SK-N-DZ (cell line): ENCODE results near the gene BARHL1.

Source experiments
- DNase-seq: peaks from one replicate; pipeline ENCODE4 v3.0.0-alpha.2; 2015; ENCODE audit warnings: low spot score

The BARHL1 gene

DNA sequence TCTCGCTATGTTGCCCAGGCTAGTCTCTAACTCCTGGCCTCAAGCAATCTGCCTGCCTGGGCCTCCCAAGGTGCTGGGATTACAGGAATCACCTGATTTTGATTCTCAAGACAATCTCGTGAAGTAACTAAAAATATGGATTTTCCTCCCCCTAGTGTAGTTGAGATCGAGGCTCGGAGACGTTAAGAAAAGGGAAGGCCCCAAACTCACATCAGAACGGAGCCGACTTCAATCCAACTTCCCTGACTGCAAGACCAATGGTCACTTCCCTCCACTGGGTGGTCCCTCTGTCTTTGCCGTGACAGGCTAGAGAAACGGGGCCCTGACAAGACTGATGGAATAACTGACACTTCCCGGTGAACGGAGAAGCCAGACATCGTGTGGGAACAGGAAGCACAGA, 28.3 kb downstream of the BARHL1 start:
- no peak for DNase-seq

DNA sequence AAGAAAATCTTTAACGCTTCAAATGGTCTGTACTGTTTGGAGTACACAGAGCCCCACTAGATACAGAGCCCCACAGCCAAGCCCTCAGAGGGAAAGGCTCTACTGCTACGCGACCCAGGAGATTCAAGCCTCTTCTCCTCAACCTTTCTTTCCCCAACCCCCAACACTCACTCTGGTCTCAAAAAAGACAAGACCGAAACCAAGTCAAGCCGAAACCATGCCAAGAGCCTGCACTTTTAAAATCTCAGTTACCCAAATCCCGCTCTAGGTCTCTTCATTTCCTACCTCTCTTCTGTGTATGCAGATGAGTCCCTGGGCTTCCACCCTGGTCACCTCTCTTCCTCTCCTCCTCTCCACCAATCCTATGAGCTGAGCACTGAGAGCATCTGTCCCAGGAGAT, 31.9 kb downstream of the BARHL1 start:
- DNase-seq, result no peak

DNA sequence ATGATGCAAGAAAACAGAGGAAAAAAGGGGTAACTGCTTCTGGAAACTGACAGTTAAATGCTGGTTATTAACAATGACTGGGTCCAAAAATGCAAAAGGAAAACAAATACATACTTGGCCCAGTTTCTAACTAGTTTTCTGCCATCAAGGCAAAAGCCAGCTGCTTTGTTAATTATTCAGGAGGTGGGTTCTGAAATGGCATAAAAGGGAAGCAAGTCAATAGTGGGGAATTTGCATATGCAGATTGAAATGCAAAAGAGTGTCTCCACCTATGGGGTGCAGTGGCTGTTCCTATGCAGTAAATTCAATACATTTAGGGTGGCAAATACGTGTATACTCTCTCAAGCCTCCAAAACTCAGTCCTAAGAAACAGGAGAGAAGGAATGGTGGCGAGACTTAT, 33.4 kb downstream of the BARHL1 start:
- no peak for DNase-seq

DNA sequence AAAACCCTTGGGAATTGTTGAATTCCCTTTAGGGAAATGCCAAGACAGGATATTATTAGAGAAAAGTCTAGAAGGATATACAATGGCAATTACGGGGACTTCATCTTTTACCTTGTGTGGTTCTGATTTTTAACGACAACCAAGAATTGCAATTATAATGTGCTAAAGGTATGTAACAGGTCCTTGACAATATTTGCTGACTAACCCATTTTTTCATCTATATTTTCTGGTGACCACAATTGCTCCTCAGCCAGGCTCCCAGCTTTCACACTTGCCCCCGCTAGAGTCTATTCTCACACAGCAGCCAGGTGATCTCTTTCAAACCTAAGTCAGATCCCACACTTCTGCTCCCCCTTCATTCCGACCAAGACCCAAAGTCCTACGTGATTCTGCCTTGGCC, 34.3 kb downstream of the BARHL1 start:
- DNase-seq, result no peak

DNA sequence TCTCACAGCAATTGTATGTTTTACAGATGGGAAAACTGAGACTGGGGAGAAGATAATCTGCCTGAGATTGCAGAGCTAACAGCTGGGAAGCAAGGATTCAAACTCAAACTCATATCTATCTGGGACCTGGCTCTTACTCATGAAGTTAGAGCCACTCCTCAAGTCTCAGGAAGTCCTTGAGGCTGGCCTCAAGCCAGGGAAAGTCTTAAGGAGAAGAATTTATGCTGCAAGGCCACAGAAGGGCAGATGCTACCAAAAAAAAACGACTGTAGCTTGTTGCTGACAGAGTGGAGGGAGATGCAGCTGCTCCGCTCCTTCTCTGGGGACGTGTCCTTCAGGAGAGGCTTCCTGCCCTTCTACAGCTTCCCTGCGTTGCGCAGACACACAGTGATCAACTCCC, 39.8 kb downstream of the BARHL1 start:
- no peak for DNase-seq

DNA sequence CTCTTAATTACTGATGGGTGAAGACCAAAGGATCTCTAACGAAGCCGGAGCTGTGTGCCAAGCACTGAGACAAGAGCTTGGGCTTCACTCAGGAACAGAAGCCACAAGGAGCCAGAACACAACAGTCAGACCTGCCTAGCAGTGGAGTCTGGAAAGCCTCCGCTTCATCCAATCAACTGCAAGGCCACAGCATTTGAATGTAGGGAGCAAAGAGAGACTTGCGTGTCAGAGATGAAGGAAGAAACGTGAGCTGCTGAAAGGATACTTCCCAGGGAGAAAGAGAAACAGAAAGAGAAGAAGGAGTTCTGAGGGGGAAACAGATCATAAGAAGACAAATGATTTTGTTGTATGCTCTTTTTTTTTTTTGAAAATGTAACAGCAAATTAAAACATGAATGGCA, 43.9 kb downstream of the BARHL1 start:
- no peak for DNase-seq

DNA sequence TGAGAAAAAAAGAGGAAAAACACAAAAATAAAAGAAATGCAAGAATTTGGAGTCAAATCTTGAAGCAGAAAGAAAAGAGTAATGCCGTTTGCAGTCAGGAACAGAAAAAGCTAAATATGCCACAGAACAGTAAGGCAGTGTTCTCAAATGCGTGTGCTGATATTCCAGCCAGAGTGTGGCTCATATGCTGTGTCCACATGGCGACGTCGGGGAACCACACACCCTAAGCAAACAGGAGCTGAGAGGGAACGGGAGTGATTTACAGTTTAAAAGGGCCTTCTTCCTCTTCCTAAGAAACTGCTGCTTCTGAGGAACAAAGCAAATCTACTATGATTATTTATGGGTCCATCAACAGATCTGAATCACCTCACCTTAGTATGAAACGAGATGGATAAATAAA, 44.7 kb downstream of the BARHL1 start:
- DNase-seq, result no peak

DNA sequence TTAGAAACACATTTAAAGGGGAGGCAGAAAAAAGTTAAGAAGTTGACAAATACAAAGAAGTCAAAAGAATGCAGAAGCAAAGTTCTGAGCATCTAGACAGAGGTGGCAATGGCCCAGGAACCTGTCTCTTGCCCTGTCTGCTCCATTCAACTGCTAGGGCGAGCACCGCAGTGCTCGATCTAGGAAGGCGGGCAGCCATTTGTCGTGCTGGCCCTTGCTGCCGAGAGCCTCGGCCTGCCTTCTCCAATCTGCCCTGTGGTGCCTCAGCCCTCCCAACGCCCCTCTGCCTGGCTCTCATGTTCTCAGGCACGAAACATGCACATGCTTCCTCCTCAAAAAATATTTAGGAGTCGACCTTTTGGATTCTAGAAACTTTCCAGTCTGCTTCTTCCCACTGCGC, 45.2 kb downstream of the BARHL1 start:
- no peak for DNase-seq

DNA sequence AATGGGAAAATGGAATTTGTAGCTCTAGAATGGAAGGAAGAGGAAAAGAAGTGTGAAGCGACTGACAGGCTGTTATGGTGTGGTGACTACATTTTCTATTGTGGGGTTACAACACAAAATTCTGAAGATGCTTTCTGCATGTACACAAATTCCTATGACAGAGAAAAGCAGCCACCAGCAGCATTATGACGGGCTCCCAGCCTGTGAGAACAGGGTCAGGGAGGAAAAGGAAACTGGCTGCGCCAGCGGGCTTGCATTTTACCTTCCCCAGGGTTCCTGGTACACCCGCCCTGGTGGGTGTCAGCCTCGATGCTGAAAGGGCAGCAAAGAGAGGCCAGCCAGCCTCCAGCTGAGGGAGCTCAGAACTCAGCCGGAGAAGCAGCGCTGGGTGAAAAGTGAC, 46.3 kb downstream of the BARHL1 start:
- no peak for DNase-seq

DNA sequence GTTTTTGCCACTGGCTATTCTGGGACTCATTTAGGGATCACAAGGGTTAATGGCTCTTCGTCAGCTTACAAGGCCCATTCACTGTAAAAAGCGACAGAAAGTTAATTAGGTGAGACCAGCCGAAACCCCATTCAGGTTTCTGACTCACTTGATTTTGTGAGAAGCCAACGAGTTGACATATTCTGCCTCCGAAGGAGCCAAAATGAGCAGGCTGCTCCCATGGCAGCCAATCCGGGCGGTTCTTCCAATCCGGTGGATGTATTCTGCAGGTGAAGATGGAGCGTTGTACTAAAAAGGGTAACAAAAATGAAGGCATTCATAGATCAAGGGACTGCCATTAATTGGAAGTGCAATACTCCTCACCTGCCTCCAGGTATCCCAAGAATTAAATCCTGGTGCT, 47.7 kb downstream of the BARHL1 start:
- DNase-seq, result no peak

DNA sequence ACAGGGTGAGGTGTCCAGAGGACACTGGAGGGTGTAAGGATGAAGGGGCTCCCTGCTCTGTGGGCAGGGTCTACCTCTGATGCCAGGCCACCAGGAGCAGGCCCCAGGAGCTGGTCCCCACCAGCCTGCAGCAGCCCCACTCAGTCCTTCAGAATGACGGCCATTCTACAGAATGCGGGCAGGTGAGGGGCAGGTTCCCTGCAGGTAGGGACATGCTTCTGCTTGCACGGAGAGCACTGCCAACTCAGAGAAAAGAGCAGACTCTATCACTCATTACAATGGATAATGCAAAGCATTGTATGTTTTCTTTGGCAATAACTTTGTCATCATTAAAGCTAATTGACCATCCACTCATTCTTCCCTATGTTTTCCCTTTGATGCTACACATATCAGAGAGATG, 48.4 kb downstream of the BARHL1 start:
- DNase-seq, result no peak

DNA sequence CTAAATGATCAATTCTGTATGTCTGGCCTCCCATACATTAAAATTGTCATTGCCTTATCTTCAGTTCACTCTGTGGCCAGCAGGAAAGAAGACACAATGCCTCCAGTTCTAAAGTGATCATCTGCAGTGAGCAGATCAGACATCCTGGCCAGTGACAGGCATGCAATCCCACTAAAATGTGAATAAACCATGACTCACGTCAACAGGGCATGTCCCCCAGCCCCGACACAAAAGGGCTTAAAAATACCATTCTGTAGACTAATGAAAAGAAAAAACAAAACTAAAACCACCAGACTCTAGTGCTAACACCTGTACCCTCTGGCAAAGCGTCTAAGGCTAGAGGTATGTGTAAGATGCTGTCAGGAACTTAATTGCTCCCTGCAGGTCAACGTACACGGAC, 48.9 kb downstream of the BARHL1 start:
- DNase-seq, result no peak

DNA sequence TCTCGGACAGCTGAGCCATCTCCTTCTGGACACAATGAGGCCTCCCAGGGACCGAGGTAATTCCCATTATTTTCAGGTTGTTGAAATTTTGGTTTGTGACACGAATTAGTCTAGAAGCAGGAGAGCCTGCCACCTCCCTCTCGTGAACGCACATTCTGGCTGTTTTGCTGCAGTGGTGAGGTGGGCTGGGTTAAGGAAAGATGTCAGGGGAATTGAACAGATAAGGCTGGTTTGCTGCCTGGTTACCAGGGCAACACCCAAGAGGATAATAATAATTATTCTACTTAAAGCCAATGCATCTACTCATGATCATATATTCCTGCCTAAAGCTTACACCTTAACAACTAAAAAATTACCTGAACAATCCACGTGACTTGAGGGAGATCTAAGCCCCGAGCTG, 49.3 kb downstream of the BARHL1 start:
- no peak for DNase-seq

DNA sequence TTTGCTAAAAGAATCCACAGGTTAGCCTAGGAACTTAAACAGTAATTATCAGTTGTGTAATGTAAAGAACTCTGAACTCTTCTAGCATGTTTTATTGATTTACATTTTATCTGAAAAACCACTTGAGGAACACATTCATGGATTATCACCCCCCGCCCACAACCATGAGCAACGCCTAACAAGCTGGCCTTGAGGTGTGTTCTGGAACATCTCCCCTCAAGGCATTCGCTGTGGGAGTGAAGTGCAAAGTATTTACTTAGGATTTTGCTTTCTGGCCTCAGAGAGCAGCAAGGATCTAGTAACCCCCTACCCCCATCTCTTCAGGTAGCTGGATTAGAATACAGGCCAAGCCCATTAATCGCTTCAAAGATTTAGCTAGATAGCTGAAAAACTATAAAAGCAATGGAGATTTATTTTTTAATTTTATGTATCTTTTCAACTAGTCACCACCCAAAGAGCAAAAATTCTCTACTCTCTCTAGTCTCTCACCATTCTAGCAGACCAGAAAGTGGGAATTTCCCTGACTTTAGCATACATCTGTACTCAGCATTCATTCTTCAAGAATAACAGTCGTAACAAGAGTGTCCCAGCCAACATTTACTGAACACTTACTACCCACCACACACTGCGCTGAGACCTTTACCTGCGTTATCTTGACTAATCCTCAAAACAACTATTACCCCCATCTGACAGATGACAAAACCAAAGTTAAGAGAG, 50.2 kb downstream of the BARHL1 start:
- DNase-seq, result no peak

DNA sequence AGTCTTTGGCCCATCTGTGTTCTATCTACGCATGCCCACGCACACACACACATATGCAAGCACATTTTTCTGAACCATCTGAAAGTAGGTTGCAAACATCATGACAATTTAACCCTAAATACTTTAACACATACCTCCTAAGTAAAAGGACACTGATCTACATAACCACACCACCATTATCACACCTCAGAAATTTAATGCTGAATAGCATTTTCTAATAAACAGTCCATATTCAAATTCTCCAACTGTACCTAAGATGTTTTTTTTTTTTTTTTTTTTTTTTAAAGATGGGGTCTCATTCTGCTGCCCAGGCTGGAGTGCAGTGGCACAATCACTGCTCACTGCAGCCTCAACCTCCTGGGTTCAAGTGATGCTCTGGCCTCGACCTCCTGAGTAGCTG, 51.9 kb downstream of the BARHL1 start:
- DNase-seq, result no peak

DNA sequence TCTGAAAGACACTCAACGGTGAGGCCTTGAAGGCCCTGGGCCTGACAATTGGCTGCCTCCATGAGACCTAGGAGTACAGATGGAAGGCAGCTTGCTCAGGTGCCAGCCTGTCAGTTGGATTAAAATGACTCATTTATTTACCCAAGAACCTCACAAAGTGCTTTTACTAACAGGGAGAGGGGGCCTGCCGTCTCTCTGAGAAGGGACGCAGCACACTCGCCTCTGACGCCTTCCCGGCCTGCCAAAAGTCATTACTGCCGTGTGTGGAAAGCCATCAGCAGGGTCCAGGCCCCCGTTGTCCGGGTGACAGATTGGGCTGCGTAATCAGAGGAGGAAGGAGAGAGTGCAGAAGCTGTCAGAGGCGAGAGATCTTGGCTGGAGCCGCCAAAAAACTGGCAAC, 54.9 kb downstream of the BARHL1 start:
- no peak for DNase-seq

DNA sequence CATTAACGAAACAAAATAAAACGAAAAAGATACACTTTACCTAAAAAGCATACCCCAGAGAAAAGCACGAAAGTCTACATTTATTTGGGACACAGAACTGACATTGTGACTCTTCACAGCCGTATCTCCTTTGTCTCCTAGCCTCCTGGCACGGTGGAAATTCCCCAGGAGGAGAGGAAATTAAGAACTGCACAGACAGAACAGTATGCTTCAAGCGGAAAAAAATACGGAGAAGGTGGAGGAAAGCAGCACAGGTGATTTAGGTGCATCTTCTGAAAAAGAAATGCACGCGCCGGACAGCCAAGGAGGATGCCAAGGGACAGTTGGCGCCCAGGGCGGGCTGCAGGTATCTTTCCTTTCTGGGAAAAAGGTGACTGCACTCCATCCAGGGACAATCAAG, 55.4 kb downstream of the BARHL1 start:
- no peak for DNase-seq

DNA sequence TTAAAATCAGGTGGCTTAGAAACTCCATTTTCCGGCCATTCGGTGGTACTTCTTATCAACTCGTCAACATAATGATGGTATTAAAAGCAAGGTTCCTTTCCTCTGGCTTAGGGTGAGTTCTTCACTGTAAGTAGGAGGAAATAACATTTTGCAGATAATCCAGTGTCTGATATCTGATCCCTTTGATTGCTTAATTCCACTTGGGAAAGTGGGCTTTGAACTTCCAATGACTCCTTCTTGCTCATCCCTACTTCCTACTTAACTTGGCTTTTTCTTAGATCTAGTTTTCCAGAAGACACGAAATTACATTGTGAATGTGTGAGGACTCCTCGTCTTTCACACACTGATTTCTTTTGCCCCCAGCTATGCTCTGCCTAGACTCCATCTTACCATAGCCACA, 55.8 kb downstream of the BARHL1 start:
- no peak for DNase-seq

DNA sequence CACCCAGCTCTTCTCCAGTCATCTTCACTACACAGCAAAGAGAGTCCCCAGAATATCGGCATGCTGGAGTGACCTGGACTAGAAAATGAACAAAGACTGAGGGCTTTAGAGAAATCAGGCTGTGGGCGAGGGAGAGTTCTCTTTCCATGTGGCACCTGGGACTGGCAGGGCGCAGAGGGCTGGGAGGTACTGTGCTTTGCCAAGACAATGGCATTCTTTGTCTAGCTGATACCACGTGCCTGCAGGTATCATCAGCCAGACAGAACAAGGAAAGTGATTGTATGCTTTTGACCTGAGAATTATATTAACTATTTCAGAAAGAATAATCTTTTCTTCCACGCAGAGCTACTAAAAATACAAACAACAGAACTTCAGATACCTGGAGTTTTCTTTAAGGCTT, 56.9 kb downstream of the BARHL1 start:
- DNase-seq, result no peak
